22Rv1 (cell line): ENCODE data around the gene CEACAM3.

ENCODE experiments used
- CTCF ChIP-seq: fragments of 450-650 bp; IDR thresholded peaks from 2 replicates; pipeline ENCODE4 v1.5.1; 2017; ENCODE audit warnings: mild to moderate bottlenecking
- ZFX ChIP-seq: fragments of 450-650 bp; IDR thresholded peaks from 2 replicates; pipeline ENCODE4 v1.6.1; 2017; ENCODE audit warnings: antibody characterized with exemption, borderline replicate concordance

GRCh38 chr19:41769608-41770007 lies 26.8 kb upstream of the CEACAM3 start:
- no peak for TF ChIP-seq ZFX
- no peak for TF ChIP-seq CTCF
